HG02973 (cell line): ENCODE results near the gene FAM156B.
"Not testable (repeated sequence)": the region's sequence is repeated elsewhere in the genome, so short reads cannot be mapped to it uniquely, and the experiment has no call there.

Source experiments
- ATAC-seq: cut with Tn5 transposase; IDR thresholded peaks from one replicate; pipeline ENCODE4 v1.9.1; 2021; ENCODE audit warnings: moderate library complexity; ENCODE audit not compliant: unreplicated experiment

Gene FAM156B

GRCh38 chrX:52923781-52924241 lies 26.7 kb downstream of the FAM156B start:
- peak; percentile 41 for ATAC-seq

- not testable (repeated sequence) for ATAC-seq
Observed at GRCh38 chrX:52930214-52930613, 33.1 kb downstream of the FAM156B start.

GRCh38 chrX:52933213-52933612 lies 36.1 kb downstream of the FAM156B start:
- ATAC-seq: no peak

GRCh38 chrX:52933976-52934703 lies 37.0 kb downstream of the FAM156B start:
- ATAC-seq: peak; percentile 26

GRCh38 chrX:52934704-52935469 lies 37.8 kb downstream of the FAM156B start:
- peak; percentile 92 for ATAC-seq

- not testable (repeated sequence) for ATAC-seq
Observed at GRCh38 chrX:52935470-52935784, 38.3 kb downstream of the FAM156B start.

- ATAC-seq: not testable (repeated sequence)
Observed at GRCh38 chrX:52940704-52941103, 43.6 kb downstream of the FAM156B start.

GRCh38 chrX:52941728-52942127 lies 44.6 kb downstream of the FAM156B start:
- ATAC-seq: not testable (repeated sequence)

GRCh38 chrX:52945838-52946494 lies 48.8 kb downstream of the FAM156B start:
- not testable (repeated sequence) for ATAC-seq

- not testable (repeated sequence) for ATAC-seq
Observed at GRCh38 chrX:52947501-52947900, 50.4 kb downstream of the FAM156B start.

GRCh38 chrX:52948265-52948664 lies 51.1 kb downstream of the FAM156B start:
- not testable (repeated sequence) for ATAC-seq

- ATAC-seq: not testable (repeated sequence)
Observed at GRCh38 chrX:52949325-52949724, 52.2 kb downstream of the FAM156B start.

- not testable (repeated sequence) for ATAC-seq
Observed at GRCh38 chrX:52949884-52950283, 52.8 kb downstream of the FAM156B start.
